HG03354 (cell line): ENCODE data around the gene PRDM15.
"Not testable (repeated sequence)": the region's sequence is repeated elsewhere in the genome, so short reads cannot be mapped to it uniquely, and the experiment has no call there.

Experiments
- ATAC-seq: cut with Tn5 transposase; IDR thresholded peaks from one replicate; pipeline ENCODE4 v1.9.1; 2021; ENCODE audit warnings: mild to moderate bottlenecking; ENCODE audit not compliant: unreplicated experiment, poor library complexity, severe bottlenecking

The PRDM15 gene

GRCh38 chr21:41800425-41801320 is 78.5 kb downstream of the PRDM15 start:
- ATAC-seq = no peak

GRCh38 chr21:41799763-41800162 is 79.4 kb downstream of the PRDM15 start:
- ATAC-seq = no peak

- ATAC-seq = no peak
Measured at GRCh38 chr21:41798326-41798725, 80.8 kb downstream of the PRDM15 start.

GRCh38 chr21:41796476-41797080 is 82.6 kb downstream of the PRDM15 start:
- no peak for ATAC-seq

- ATAC-seq = no peak
Measured at GRCh38 chr21:41795726-41796125, 83.4 kb downstream of the PRDM15 start.

GRCh38 chr21:41794600-41794999 is 84.5 kb downstream of the PRDM15 start:
- ATAC-seq = no peak

GRCh38 chr21:41792711-41793110 is 86.4 kb downstream of the PRDM15 start:
- ATAC-seq = no peak

- no peak for ATAC-seq
Measured at GRCh38 chr21:41786509-41786987, 92.6 kb downstream of the PRDM15 start.

- not testable (repeated sequence) for ATAC-seq
Measured at GRCh38 chr21:41785262-41785661, 93.9 kb downstream of the PRDM15 start.

GRCh38 chr21:41784456-41785102 is 94.6 kb downstream of the PRDM15 start:
- ATAC-seq = no peak

GRCh38 chr21:41783476-41784180 is 95.5 kb downstream of the PRDM15 start:
- no peak for ATAC-seq

- ATAC-seq = no peak
Measured at GRCh38 chr21:41781050-41781410, 98.1 kb downstream of the PRDM15 start.

- no peak for ATAC-seq
Measured at GRCh38 chr21:41780337-41781049, 98.7 kb downstream of the PRDM15 start.

- ATAC-seq = no peak
Measured at GRCh38 chr21:41779659-41780058, 99.5 kb downstream of the PRDM15 start.

GRCh38 chr21:41778930-41779600 is 100.1 kb downstream of the PRDM15 start:
- ATAC-seq = no peak

- no peak for ATAC-seq
Measured at GRCh38 chr21:41777951-41778815, 101.0 kb downstream of the PRDM15 start.

- no peak for ATAC-seq
Measured at GRCh38 chr21:41776778-41777177, 102.4 kb downstream of the PRDM15 start.

- no peak for ATAC-seq
Measured at GRCh38 chr21:41775149-41775472, 104.0 kb downstream of the PRDM15 start.
